HL-60/S4 (cell line): ENCODE results near the gene CTSL.
"Not testable (repeated sequence)": the region's sequence is repeated elsewhere in the genome, so short reads cannot be mapped to it uniquely, and the experiment has no call there.

ENCODE experiments used
- in situ Hi-C: fragments of 300-500 bp; cut with MboI; formaldehyde crosslinking; loops from 2 replicates; pipeline ENCODE4 v1.14.3; 2022; ENCODE audit warnings: low sequenced_read_pairs

Gene CTSL

DNA sequence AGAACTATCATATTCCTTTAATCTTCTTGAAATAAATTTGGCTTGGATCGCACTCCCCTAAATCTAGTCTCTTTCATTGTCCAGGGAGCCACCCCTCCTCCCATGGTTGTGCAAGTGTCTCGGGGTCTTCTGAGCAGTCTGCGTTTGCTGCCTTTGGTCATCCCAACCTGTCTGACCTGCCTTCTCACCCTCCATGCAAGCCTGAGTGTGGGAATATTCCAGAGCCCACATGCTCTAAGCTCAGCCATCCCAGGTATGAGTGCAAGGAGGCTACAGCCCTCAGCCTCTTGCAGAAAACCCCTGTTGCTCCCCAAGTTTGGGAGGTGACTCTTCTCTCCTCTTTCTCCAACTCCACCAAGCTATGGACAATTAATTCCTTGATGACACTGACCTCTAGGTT, 7.7 kb upstream of the CTSL start:
- in situ Hi-C loops = no loop called here

DNA sequence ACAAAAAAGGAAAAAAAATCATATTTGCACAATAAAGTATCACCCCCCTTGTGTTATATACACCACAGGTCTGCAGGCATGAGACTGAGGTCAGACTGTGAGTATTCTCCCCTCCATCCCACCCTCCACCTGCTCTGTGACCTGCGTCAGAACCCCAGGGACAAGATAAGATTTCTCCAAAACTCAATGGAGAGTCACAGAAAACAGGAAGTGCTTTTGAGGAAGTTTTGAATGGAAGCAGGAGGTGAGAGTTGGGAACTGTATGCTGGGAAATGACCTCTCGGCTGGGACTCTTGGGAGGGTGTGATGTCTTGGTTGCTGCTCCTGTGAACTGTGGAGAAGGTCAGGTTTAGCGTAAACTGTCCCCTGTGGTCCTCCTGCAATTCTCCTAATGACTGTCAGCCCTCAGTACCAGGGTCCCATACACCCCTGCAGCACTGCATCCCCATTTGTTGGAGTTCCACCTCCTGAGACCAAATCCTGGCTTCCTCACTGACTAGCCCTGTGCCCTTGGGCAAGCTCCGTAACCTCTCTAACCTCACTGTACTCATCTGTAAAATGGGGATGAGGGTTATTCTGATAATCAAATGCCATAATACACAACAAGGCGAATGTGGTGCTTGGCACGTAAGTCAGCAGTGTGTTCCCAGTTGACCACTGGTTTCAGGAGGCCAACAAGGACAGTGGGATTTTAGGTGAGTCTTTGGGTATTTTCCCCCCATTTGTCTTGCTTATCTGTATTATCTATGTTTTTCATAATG, 6.9 kb upstream of the CTSL start:
- in situ Hi-C loops = no loop called here

DNA sequence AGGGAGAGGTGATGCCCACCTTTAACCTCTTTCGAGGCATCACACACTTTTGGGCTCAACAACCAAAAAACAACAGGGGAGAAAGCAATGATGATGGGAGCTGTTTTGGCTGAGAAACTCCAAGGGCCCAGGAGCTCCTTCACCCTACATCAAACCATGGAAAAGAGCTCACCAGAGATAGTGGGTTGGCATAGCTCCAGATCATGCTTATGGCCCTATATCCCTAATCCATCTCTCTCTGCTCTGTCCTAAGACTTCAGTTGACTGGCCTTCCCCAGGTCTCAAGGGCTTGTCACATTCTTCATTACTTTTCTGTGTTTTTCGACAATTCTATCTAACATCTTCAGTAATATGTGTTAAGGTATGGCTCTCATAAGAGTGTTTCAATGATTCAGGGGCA, 5.7 kb upstream of the CTSL start:
- in situ Hi-C loops = no loop called here

GRCh38 chr9:87722393-87723088, 3.4 kb upstream of the CTSL start:
- in situ Hi-C loops = no loop called here

DNA sequence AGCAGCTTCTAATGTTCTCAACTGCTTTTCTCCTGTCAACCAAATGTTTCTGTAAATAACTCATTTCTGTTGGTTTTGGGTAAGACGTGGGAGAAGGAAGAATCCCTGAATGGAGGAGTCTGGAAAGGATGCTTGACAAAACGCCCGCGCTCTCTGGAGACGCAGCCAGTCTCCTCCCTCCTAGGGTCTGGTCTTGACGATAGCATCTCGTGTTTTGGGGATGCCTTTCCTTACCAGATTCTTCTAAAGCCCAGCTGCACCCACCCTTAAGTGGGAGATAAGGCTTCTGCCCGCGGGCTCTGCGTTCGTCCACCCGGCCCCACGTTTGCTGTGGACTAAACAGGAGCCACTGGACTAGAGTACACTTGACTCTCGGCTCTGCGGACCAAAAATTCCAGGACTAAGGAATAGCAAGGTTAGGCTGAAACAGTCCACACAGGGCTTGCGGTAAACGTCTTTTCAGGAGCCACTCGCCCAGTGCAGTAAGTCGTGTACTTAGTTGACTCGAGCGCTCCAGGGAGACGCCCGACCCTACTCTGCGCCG, 491 bp upstream of the CTSL start:
- in situ Hi-C loops = no loop called here

GRCh38 chr9:87729246-87729645, 3.3 kb downstream of the CTSL start:
- in situ Hi-C loops = no loop called here

DNA sequence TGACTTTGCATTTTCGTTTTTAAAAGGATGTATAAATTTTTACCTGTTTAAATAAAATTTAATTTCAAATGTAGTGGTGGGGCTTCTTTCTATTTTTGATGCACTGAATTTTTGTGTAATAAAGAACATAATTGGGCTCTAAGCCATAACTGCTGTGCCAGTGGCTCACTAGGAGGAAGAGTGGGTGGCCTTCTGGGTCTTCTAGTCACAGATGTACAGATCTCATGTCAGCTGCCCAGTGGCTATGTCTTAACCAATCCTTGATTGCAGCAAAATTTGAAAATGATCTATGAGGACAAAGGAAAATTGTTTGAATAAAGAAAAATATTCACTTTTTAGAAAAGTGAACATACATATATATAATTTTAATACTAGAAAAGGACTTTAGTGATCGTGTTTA, 5.4 kb downstream of the CTSL start:
- in situ Hi-C loops = no loop called here

- in situ Hi-C loops = no loop called here
These were observed 6.4 kb downstream of the CTSL start for GRCh38 chr9:87732344-87732743.

DNA sequence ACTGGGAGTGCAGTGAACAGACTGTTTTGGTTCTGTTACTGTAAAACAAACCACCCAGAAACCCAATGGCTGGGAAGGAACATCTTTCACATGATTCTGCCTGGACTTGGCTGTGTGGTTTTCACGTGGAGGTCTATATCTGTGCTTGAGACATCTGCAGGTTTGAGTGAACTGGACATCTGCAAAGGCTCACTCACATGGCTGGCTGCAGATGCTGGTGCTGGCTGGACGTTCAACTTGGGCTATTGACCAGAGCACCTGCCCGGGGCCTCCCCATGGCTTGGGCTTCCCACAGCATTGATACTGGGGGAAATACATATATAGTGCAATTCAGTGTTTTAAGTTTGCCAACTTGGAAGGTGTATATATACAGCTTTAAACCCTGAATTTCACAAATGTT, 6.8 kb downstream of the CTSL start:
- in situ Hi-C loops = no loop called here

GRCh38 chr9:87733273-87734052, 7.5 kb downstream of the CTSL start:
- in situ Hi-C loops = no loop called here

- in situ Hi-C loops = no loop called here
These were observed 8.2 kb downstream of the CTSL start for GRCh38 chr9:87734106-87734505.

DNA sequence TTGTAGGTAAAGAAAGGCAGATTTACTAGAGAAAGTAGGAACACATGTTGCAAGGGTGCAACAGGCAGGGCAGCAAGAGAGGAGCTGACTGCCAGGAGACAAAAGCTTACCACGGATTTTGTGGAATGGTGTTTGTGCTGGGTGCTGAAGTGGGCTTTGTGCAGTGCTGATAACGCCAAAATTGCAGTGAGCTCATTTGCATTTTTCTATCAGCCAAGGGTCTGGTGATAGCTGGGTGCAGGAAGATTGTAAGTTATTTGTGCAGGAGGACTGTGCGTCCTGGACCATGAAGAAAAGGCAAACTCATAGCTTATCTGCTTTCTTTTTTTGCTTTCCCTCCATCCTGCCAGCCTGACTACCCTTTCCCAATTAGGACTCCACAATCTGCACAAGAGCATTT, 13.6 kb downstream of the CTSL start:
- in situ Hi-C loops = no loop called here

GRCh38 chr9:87740209-87740608, 14.3 kb downstream of the CTSL start:
- in situ Hi-C loops = no loop called here

DNA sequence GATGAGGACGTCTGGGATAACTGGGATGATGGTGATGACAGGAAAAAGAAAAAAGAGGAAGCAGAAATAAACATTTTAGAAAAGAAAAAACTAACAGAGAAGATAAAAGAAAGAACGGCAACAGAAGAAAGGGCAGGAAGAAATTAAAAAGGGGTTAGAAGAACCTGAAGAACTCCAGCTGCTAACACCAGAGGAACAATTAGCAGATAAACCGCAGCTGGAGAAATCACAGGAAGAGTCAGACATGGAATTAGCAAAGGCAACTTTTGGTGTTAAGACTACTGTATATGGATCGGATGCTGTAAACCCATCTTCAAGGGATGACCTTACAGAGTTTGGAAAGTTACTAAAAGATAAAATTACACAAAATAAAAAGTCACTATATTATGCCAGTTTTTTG, 15.4 kb downstream of the CTSL start:
- in situ Hi-C loops = no loop called here

DNA sequence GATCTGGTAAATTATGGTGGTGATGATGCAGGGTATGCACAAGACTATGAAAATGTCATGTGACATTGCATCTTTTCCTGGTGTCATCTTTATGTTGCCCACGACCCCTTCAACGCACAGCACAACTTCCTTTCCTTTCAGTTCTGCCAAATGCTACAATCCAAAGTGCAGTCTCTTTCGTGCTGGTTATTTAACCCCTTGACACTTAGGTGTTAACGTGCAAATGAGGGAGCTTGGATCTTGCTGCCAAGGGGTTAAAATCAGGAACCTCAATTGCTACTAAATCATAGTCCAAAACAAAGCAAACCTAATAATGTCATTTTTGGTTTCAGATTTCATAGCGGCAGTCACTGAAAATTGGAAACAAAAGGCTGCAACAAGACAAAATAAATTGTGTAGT, 16.0 kb downstream of the CTSL start:
- in situ Hi-C loops = no loop called here

- in situ Hi-C loops = no loop called here
These were observed 17.0 kb downstream of the CTSL start for GRCh38 chr9:87742813-87743428.

- in situ Hi-C loops = not testable (repeated sequence)
These were observed 18.3 kb downstream of the CTSL start for GRCh38 chr9:87744247-87744646.

DNA sequence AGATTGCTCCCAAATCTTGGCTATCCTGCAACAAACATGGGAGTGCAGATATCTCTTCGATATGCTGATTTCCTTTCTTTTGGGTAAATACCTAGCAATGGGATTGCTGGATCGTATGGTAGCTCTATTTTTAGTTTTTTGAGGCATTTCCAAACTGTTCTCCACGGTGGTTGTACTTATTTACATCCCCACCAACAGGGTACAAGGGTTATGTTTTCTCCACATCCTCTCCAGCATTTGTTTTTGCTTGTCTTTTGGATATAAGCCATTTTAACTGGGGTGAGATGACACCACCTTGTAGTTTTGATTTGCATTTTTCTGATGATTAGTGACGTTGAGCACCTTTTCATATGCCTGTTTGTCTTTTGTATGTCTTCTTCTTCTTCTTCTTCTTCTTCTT, 20.3 kb downstream of the CTSL start:
- in situ Hi-C loops = no loop called here

DNA sequence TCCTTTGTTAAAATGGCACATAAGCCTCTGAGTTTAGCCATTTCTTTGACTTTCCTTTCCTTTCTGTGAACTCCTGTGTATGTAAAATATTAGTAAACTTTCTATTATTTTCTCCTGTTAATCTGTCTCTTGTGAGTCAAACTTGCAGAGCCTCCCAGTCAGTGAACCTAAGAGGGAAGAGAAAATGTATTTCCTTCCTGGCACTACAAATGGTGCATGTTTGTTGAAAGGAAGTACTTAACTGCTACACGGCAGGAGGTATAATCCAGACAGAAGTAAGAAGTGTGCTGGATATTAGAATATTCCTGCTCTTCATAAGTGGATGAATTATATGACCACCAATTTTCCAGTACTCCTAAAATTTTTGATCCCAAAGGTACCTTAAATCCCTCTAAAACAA, 23.0 kb downstream of the CTSL start:
- in situ Hi-C loops = no loop called here

DNA sequence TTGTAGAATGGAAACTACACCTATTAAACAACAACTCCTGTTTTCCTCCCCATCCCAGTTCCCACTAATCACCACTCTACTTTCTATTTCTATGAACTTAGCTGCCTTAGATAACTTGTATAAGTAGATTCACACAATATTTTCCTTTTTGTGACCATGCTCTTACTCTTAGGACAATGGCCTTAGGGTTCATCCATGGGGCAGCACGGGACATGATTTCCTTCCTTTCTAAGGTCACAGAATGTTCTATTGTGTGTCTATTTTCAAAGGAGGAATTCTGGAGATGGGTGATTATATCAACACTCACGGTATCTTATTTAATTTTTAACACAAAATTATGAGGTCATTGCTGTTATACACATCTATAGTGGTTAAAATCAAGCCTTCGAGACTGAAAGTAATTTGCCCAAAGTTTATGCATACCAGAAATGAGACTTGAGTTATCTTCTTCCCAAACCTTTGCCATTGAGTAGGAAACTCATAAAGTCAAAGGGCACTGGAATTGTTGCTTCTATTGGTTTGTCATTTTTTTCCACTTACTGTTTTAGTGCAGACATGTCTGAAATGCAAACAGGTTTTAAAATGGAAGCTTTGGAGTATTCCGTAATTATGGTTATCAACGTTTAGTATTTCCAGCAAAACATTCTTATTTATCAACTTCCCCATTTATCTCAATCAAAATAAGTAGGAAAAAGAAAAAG, 23.6 kb downstream of the CTSL start:
- in situ Hi-C loops = no loop called here

DNA sequence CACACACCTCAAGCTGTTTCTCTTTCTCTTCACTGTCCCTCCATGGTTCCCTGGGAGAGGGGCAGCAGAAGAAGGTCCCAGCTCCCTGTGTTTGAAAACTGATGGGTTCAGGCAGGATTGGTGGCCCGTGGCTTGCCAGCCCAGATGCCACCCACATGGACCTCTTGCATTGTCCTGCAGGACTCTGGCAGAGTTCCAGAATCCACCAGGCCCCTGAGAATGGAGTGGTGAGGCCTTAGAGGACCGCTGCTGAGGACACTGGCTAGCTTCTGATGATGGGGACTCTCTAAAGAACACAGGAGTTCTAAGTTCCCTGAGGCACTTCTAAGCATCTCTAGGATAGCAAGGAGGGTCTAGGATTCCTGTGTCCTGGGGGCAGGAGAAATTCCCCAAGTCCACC, 24.8 kb downstream of the CTSL start:
- in situ Hi-C loops = no loop called here
